Posterior vena cava (tissue), 2 donors: Measurements from ENCODE around the gene C1QA. TPM values are rescaled to one million over a fixed set of nuclear protein-coding genes. Genes with fewer than 3 reads are reported as not detected.
"Not testable (repeated sequence)": the region's sequence is repeated elsewhere in the genome, so short reads cannot be mapped to it uniquely, and the experiment has no call there.

Source experiments
- DNase-seq: peaks from one replicate; pipeline ENCODE4 v3.0.0-alpha.2; 2020; ENCODE audit warnings: low spot score
- intact Hi-C, 2 donors: fragments of 100-400 bp; cut with DNase I; formaldehyde crosslinking; loops; one replicate each; pipeline versions ENCODE4 v1.14.1 to v1.14.2; 2022 to 2023
- total RNA-seq, 2 donors: library from RNA; stranded (reverse); fragmentation: NEBNext Ultra II Directional; extraction: Animal tissue kit (Norgen Biotek cat#: 25700); gene quantifications; one replicate each; pipeline ENCODE4 v1.2.1, GENCODE V29; 2021
- donor health status: DM: yes; HTN: yes; CAD: no.
- donor health status: DM: yes; HTN: yes; CAD: no.

The C1QA gene
- total RNA-seq, 2 donors from 2014 or later, result 72.6 to 301 TPM

GRCh38 chr1:22660716-22661241, 24.4 kb downstream of the C1QA start:
- no peak for DNase-seq
- intact Hi-C loops, result no loop called here

DNA sequence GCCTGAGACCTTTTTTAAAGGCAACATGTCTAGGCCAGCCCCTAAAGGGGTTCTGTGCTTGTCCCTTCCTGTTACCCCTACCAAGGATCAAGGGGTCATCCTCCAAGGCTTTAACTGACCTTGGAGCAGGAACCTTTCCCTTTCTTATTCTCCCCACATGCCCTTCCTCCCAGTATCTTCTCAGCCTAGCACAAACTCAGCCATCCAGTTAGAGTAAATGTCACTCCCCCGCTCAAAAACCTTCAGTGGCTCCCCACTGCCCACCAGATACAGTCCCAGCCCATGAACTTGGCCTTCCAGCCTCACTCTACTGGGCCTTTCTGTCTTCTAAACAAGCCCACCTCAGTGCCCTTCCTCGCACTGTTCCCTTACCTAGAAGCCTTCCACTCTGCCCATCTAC, 25.5 kb downstream of the C1QA start:
- intact Hi-C loops, result no loop called here
- DNase-seq, result no peak

DNA sequence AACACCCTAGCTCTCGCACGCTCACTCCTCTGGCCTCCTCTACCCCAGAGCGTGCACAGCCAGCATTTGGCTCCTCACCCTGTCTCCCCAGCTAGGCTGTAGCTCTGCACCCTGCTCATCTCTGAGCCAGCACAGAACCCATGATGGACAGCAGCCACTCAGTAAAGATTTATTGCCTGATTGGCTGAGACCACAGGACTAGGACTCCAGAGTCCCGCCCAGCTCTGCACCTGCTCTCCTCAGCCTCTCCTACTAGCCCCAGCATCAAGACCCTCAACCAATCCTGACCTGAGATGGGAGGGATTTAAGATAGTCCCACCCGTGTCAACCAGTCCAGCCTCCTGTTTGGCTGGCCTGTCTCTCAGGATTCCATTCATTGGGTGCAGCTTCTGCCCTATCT, 25.9 kb downstream of the C1QA start:
- no peak for DNase-seq

DNA sequence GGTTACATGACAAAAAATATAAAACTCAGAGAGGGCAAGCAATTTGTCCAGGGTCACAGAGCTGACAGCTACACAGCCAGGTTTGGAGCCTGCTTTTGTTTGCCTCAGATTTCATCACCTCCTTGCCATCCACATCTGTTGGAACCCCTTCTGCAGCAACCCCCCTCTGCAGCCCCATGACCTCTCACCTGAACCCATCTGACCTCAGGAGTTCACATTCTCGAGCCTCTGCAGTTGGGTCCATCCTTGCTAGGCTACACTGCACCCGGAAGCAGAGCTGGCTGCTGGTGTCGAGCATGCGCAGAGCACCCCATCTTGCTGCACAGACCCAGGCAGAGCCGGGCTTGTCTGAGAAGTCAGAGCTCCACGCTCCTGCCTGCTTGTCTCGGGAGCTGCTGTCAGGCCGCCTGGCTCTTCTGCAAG, 26.6 kb downstream of the C1QA start:
- intact Hi-C loops, result no loop called here

More for the DNA sequence above, 25.9 kb downstream of the C1QA start:
- intact Hi-C loops, result no loop called here

DNA sequence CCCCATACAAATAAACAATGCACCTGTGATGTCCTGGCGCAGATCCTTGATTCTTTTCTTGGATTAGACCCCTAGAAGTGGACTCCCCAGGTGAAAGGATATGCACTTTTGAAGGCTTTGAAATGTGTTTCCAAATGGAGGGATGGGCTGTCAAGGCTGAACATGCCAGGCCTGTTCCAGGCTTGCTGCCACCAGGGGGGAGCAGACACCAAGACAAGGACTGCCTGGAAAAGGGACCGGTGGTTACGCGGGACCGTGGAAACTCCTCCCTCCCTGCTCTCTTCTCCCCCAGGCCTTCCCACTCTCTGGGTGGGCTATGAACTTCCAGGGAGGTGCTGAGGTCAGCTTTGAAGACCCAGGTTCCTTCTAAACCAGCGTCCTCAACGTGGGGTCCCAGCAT, 29.3 kb downstream of the C1QA start:
- intact Hi-C loops, result no loop called here
- no peak for DNase-seq

More for the DNA sequence above, 26.6 kb downstream of the C1QA start:
- no peak for DNase-seq

GRCh38 chr1:22666412-22666811, 30.0 kb downstream of the C1QA start:
- intact Hi-C loops, result no loop called here
- DNase-seq, result no peak

GRCh38 chr1:22668840-22669239, 32.4 kb downstream of the C1QA start:
- DNase-seq, intact Hi-C loops: not testable (repeated sequence)

DNA sequence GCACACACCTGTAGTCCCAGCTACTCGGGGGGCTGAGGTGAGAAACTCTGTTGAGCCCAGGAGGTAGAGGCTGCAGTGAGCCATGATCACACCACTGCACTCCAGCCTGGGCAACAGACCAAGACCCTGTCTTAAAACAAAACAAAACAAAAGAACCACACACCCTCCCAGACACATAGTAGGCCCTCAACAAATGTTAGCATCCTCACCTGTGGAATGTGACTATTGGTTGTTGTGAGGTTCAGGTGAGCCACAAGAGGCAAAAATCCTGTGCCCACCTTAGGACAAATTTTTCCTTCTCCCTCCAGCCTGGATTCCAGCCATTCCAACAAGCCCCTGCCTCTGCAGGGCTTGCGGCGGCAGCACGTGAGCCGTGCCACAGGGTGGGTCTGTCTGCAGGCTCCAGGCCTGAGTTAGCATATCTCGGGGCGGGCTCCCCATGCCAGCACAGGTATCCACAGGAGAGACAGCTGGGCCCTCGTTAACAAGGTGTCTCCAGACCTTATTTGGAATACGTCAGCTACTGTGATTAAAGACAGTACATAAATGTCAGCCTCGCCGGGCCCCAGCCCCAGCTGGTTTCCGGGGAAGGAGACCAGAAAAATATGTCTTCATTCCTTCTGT, 34.0 kb downstream of the C1QA start:
- intact Hi-C loops, result no loop called here
- no peak for DNase-seq

- no peak for DNase-seq
- intact Hi-C loops, result no loop called here
These were observed 35.6 kb downstream of the C1QA start for GRCh38 chr1:22671999-22672398.

- peak; percentile 89 for DNase-seq
- intact Hi-C loops, result no loop called here
These were observed 37.3 kb downstream of the C1QA start for GRCh38 chr1:22673486-22674409.

- intact Hi-C loops, result no loop called here
- no peak for DNase-seq
These were observed 38.0 kb downstream of the C1QA start for GRCh38 chr1:22674410-22674749.

DNA sequence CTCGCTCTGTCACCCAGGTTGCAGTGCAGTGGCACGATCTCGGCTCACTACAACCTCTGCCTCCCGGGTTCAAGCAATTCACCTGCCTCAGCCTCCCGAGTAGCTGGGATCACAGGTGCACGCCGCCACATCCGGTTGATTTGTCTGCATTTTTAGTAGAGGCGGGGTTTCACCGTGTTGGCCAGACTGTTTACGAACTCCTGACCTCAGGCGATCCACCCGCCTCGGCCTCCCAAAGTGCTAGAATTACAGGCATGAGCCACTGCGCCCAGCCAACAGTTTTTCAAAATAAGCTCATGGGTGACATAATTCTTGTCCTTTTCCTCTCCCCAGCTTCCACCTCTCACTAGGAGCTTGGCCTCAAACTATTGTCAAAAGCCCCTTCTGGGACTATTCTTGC, 39.7 kb downstream of the C1QA start:
- DNase-seq, intact Hi-C loops: not testable (repeated sequence)

DNA sequence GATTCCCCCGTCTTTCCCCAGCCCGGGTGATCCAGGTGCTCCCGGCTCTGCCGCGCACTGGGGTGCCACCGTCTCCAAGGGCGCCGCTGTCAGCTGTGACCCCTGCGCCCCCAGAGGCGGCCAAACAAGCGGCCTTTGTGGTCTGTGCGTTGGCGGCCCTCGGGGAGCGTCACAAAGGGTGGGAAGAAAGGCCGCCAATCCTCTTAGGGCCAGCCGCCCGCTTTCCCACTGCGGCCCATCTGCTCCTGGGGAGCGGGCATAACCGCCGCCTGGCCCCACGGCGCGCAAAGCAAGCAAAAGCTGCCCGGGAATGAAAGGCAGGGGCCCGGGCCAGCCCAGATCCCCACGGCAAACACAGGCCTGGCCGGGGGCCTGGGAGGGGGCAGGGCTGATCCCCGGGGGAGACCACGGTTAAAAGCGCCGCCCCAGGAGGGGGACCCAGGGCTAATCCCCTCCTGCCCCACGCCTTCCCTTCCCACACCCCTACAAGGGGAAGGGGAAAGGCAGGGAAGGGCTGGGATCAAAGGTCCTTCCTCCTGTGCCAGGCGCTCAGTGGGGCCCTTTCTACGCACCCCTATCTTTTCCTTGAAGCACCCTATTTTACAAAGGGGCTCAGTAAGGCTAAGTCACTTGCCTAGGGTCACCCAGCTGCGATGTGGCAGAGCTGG, 40.6 kb downstream of the C1QA start:
- intact Hi-C loops, result no loop called here
- no peak for DNase-seq

- no peak for DNase-seq
- intact Hi-C loops, result no loop called here
These were observed 41.8 kb downstream of the C1QA start for GRCh38 chr1:22677931-22678896.

- intact Hi-C loops, result no loop called here
- no peak for DNase-seq
These were observed 44.3 kb downstream of the C1QA start for GRCh38 chr1:22680726-22681125.

GRCh38 chr1:22681556-22682276, 45.3 kb downstream of the C1QA start:
- DNase-seq, result no peak
- intact Hi-C loops, result no loop called here

DNA sequence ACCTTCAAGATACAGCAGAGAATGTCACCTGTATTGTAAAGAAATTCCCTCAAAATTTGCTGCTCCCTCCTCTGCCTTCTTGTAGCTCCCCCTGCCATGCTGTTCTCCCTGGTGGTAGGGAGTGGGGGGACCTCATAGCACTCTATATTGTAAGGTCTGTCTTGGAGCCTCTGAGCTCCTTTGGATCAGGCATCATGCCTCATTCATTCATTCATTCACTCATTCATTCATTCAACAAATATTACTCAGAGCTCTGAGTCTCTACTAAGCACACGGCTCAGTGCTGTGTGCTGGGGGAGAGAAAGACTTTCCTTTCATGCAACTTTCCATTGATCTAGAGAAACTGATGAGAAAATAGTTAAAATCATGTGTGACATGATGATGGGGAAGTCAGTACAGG, 47.1 kb downstream of the C1QA start:
- DNase-seq, result no peak
- intact Hi-C loops, result no loop called here

- DNase-seq, result no peak
- intact Hi-C loops, result no loop called here
These were observed 49.2 kb downstream of the C1QA start for GRCh38 chr1:22685591-22686059.
